ENCODE measurements around the gene ZNF473. TPM values are rescaled to one million over a fixed set of nuclear protein-coding genes. Genes with fewer than 3 reads are reported as not detected.

ZNF473 gene
- 6.9 and 12.3 TPM in 2 replicates for total RNA-seq

- DNase-seq = peak; percentile 95
Observed at GRCh38 chr19:50025794-50026549, at the start of gene ZNF473. Gene ZNF473, plus strand, starts transcription at chr19:50026005. Its CDS starts 5,078 bp downstream, at chr19:50031083.

GRCh38 chr19:49976496-49976895, 49.3 kb upstream of the ZNF473 start:
- DNase-seq = no peak

GRCh38 chr19:49977076-49977475, 48.7 kb upstream of the ZNF473 start:
- DNase-seq = no peak

- DNase-seq = no peak
Observed at GRCh38 chr19:49977881-49978280, 47.9 kb upstream of the ZNF473 start.

- DNase-seq = no peak
Observed at GRCh38 chr19:49978324-49978723, 47.5 kb upstream of the ZNF473 start.

GRCh38 chr19:49981603-49982593, 43.9 kb upstream of the ZNF473 start:
- DNase-seq = no peak

- peak; percentile 75 for DNase-seq
Observed at GRCh38 chr19:49983645-49984229, 42.1 kb upstream of the ZNF473 start.

- DNase-seq = no peak
Observed at GRCh38 chr19:49984491-49984890, 41.3 kb upstream of the ZNF473 start.

GRCh38 chr19:49985871-49986270, 39.9 kb upstream of the ZNF473 start:
- DNase-seq = peak; percentile 48

- no peak for DNase-seq
Observed at GRCh38 chr19:49986354-49986753, 39.5 kb upstream of the ZNF473 start.

- DNase-seq = peak; percentile 96
Observed at GRCh38 chr19:49987159-49987698, 38.6 kb upstream of the ZNF473 start.

GRCh38 chr19:49988007-49988406, 37.8 kb upstream of the ZNF473 start:
- no peak for DNase-seq

- no peak for DNase-seq
Observed at GRCh38 chr19:49988433-49988832, 37.4 kb upstream of the ZNF473 start.

- peak; percentile 50 for DNase-seq
Observed at GRCh38 chr19:49997709-49998108, 28.1 kb upstream of the ZNF473 start.

- peak; percentile 24 for DNase-seq
Observed at GRCh38 chr19:49999371-50000010, 26.3 kb upstream of the ZNF473 start.

- no peak for DNase-seq
Observed at GRCh38 chr19:50000038-50000840, 25.6 kb upstream of the ZNF473 start.

GRCh38 chr19:50000841-50001557, 24.8 kb upstream of the ZNF473 start:
- DNase-seq = no peak

GRCh38 chr19:50001775-50002174, 24.0 kb upstream of the ZNF473 start:
- DNase-seq = no peak

- DNase-seq = no peak
Observed at GRCh38 chr19:50002386-50002960, 23.3 kb upstream of the ZNF473 start.

GRCh38 chr19:50003254-50003788, 22.5 kb upstream of the ZNF473 start:
- no peak for DNase-seq
